ENCODE measurements around the gene UGT1A7. TPM values are rescaled to one million over a fixed set of nuclear protein-coding genes. Genes with fewer than 3 reads are reported as not detected.
"Not testable (repeated sequence)": the region's sequence is repeated elsewhere in the genome, so short reads cannot be mapped to it uniquely, and the experiment has no call there.

Gene UGT1A7
- not detected for polyA plus RNA-seq (2012; ENCODE audit: insufficient read depth, insufficient read length, low read depth)

DNA sequence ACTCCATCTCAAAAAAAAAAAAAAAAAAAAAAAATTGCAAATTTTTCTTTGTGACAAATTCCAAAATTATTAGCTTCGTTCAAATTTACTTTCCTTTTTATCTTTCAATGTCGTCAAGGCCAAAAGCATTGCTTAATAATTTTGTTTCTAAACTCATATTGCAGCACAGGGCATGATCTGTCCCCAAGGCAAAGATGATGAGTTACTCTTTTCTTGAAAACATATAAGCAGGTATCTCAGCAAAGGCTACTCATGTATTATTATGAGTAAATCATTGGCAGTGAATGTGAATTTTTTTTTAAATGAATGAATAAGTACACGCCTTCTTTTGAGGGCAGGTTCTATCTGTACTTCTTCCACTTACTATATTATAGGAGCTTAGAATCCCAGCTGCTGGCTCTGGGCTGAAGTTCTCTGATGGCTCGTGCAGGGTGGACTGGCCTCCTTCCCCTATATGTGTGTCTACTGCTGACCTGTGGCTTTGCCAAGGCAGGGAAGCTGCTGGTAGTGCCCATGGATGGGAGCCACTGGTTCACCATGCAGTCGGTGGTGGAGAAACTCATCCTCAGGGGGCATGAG is at the start of gene UGT1A7:
UGT1A7 (plus strand) TSS at position 381 of the 579 bp plus-strand sequence; CDS start at position 418, 37 bp downstream.
- Histone ChIP-seq H3K4me3 (ENCODE audit: low read depth, low read length) (no peak within 1 kb of the TSS), H3K36me3 (no peaks in the 10 kb centered on the region), H3K9me3 (no peaks in the 10 kb centered on the region), H3K4me1 (no peaks in the 10 kb centered on the region), H3K27me3 (no peaks in the 10 kb centered on the region)
- TF ChIP-seq, protein P1, sequence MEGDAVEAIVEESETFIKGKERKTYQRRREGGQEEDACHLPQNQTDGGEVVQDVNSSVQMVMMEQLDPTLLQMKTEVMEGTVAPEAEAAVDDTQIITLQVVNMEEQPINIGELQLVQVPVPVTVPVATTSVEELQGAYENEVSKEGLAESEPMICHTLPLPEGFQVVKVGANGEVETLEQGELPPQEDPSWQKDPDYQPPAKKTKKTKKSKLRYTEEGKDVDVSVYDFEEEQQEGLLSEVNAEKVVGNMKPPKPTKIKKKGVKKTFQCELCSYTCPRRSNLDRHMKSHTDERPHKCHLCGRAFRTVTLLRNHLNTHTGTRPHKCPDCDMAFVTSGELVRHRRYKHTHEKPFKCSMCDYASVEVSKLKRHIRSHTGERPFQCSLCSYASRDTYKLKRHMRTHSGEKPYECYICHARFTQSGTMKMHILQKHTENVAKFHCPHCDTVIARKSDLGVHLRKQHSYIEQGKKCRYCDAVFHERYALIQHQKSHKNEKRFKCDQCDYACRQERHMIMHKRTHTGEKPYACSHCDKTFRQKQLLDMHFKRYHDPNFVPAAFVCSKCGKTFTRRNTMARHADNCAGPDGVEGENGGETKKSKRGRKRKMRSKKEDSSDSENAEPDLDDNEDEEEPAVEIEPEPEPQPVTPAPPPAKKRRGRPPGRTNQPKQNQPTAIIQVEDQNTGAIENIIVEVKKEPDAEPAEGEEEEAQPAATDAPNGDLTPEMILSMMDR (IDR thresholded peaks at IDR 0.05; ENCODE audit: low read depth, low read length) = no peak
- no peak for DNase-seq

DNA sequence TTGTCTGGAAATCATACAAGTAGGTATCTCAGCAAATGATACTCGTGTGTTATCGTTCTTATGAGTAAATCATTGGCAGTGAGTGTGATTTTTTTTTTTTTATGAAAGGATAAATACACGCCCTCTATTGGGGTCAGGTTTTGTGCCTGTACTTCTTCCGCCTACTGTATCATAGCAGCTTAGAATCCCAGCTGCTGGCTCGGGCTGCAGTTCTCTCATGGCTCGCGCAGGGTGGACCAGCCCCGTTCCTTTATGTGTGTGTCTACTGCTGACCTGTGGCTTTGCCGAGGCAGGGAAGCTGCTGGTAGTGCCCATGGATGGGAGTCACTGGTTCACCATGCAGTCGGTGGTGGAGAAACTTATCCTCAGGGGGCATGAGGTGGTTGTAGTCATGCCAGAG is 45.4 kb upstream of the UGT1A7 start, which contains the start of gene UGT1A10:
UGT1A10 (plus strand) TSS at position 143 of the 400 bp plus-strand sequence; CDS start at position 218, 75 bp downstream.
- not testable (repeated sequence) for H3K27me3 ChIP-seq; H3K9me3 ChIP-seq; H3K36me3 ChIP-seq; H3K4me3 ChIP-seq (ENCODE audit: low read depth, low read length); H3K4me1 ChIP-seq; DNase-seq

DNA sequence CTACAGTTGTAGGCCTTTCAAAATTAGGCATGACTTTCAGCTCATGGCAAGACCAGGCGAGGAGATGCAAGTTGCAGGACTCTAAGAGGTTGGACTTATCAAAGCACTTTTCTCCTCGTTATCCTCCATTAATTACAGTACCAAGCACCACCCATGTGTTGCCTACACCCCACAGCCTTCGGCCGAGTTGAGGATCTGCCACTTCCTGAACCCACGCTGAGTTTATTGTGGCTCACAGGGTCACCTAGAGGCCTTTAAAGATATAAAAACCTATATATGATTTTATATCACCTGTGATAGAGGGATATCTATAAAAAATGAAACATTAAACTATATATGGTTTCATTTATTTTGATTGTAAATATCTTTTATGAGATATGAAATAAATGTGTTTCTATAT is 42.9 kb upstream of the UGT1A7 start:
- Histone ChIP-seq H3K36me3 (no peaks in the 10 kb centered on the region), H3K4me1 (no peaks in the 10 kb centered on the region), H3K27me3 (peaks cover 3% of the 10 kb centered on the region), H3K4me3 (ENCODE audit: low read depth, low read length) (no peak overlapping the region), H3K9me3 (no peaks in the 10 kb centered on the region)
- DNase-seq = no peak
- TF ChIP-seq, protein P1 (IDR thresholded peaks at IDR 0.05; ENCODE audit: low read depth, low read length) = no peak

DNA sequence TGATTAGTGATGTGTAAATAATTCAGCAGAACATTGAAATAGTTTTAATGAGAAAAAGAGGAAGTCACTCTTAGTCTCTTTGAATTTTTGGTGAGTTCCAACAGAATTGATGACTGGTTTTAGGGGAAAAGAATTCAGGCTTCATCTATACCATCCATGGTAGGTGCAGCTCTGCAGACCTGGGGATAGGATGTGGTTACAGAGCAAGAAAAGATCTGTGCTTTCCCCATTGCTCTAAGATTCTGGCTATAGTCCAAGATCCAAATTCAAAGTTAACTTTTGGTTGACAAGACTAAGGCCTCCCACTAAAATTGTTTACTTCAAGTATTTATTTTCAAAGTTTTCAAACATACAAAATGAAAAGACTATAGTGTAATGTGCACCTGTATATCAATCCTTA is 41.8 kb upstream of the UGT1A7 start:
- Histone ChIP-seq H3K9me3 (no peaks in the 10 kb centered on the region), H3K36me3 (no peaks in the 10 kb centered on the region), H3K4me1 (no peaks in the 10 kb centered on the region), H3K27me3 (peaks cover 3% of the 10 kb centered on the region), H3K4me3 (ENCODE audit: low read depth, low read length) (no peak overlapping the region)
- DNase-seq = no peak
- TF ChIP-seq, protein P1 (IDR thresholded peaks at IDR 0.05; ENCODE audit: low read depth, low read length) = no peak

DNA sequence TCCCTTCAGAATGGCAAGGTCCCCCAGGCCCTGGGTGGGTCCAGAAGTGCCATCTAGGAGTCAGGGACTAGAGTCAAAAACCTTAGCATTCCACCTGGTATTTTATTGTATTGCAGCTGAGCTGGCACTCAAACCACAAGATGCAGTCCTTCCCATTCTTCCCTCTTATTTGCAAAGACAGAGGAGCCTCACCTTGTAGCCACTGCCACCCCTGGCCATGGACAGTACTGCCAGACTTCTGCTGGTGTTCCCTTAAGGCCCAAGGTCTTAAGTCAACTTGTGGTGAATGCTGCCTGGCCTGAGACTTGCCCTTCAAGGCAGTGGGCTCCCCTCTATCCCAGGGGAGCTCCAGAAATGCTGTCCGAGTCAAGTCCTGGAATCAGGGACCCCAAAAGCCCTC is 38.6 kb upstream of the UGT1A7 start:
- no peaks in the 10 kb centered on the region for H3K36me3 ChIP-seq
- DNase-seq = peak; percentile 13
- TF ChIP-seq, protein P1 (IDR thresholded peaks at IDR 0.05; ENCODE audit: low read depth, low read length) = peak; percentile 29
- no peaks in the 10 kb centered on the region for H3K4me1 ChIP-seq
- H3K4me3 ChIP-seq (ENCODE audit: low read depth, low read length) = no peak overlapping the region
- H3K9me3 ChIP-seq = no peaks in the 10 kb centered on the region
- H3K27me3 ChIP-seq = no peaks in the 10 kb centered on the region; the same call in 1 of the 2 replicates

DNA sequence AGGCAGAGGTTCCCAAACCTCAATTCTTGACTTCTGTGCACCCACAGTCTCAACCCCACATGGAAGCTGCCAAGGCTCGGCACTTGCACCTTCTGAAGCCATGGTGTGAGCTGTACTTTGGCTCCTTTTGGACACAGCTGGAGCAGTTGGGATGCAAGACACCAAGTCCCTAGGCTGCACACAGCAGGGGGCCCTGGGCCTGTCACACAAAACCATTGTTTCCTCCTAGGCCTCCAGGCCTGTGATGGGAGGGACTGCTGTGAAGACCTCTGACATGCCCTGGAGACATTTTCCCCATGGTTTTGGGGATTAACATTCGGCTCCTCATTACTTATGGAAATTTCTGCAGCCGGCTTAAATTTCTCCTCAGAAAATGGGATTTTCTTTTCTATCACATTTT is 35.7 kb upstream of the UGT1A7 start:
- not testable (repeated sequence) for DNase-seq; H3K4me1 ChIP-seq; H3K9me3 ChIP-seq; H3K27me3 ChIP-seq; H3K36me3 ChIP-seq; H3K4me3 ChIP-seq (ENCODE audit: low read depth, low read length)

DNA sequence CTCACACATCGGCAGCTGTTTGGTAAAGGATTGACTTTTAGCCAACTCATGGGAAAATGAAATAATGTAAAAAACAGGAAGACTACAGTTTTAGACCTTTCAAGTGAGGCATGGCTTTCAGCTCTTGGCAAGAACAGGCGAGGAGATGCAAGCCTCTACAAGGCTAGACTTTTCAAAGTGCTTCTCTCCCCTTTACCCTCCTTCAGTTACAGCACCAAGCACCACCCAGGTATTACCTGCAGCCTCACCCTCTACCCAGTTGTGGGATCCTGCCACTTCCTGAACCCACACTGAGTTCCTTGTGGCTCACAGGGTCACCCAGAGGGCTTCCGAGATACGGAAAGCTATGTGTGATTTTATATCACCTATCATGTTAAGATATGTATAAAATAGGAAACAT is 30.7 kb upstream of the UGT1A7 start:
- no peaks in the 10 kb centered on the region for H3K36me3 ChIP-seq

More for the DNA sequence above, 30.7 kb upstream of the UGT1A7 start:
- TF ChIP-seq, protein P1 (IDR thresholded peaks at IDR 0.05; ENCODE audit: low read depth, low read length) = no peak
- Histone ChIP-seq H3K4me1 (no peaks in the 10 kb centered on the region), H3K27me3 (no peaks in the 10 kb centered on the region; the same call in 1 of the 2 replicates), H3K9me3 (no peaks in the 10 kb centered on the region), H3K4me3 (ENCODE audit: low read depth, low read length) (no peak overlapping the region)
- DNase-seq = no peak
